Activated CD8-positive, alpha-beta memory T cell treated with anti-CD3 and anti-CD28 coated beads, Interleukin-2, amount 50 U/mL, for 4 hours (primary cell): ENCODE results near the gene TBC1D1.

Experiments
- DNase-seq: peaks from one replicate; pipeline ENCODE4 v3.0.0-alpha.2; 2020

The TBC1D1 gene

GRCh38 chr4:38178392-38178995 lies 287.6 kb downstream of the TBC1D1 start:
- DNase-seq, result no peak

- peak; percentile 73 for DNase-seq
These were observed 288.9 kb downstream of the TBC1D1 start for GRCh38 chr4:38179690-38180377.

GRCh38 chr4:38180456-38180855 lies 289.6 kb downstream of the TBC1D1 start:
- no peak for DNase-seq

GRCh38 chr4:38181286-38181685 lies 290.4 kb downstream of the TBC1D1 start:
- no peak for DNase-seq

GRCh38 chr4:38182334-38182998 lies 291.6 kb downstream of the TBC1D1 start:
- no peak for DNase-seq

- DNase-seq, result no peak
These were observed 293.5 kb downstream of the TBC1D1 start for GRCh38 chr4:38184404-38184803.

GRCh38 chr4:38185406-38186144 lies 294.7 kb downstream of the TBC1D1 start:
- DNase-seq, result no peak

GRCh38 chr4:38188136-38188535 lies 297.3 kb downstream of the TBC1D1 start:
- DNase-seq, result no peak

GRCh38 chr4:38188631-38189101 lies 297.8 kb downstream of the TBC1D1 start:
- DNase-seq, result no peak
